HG03575 (cell line): ENCODE data around the gene GPR26.
"Not testable (repeated sequence)": the region's sequence is repeated elsewhere in the genome, so short reads cannot be mapped to it uniquely, and the experiment has no call there.

Experiments used
- ATAC-seq: cut with Tn5 transposase; IDR thresholded peaks from one replicate; pipeline ENCODE4 v1.9.1; 2021; ENCODE audit not compliant: unreplicated experiment, insufficient number of reproducible peaks, low FRiP score; ENCODE audit errors: extremely low read depth

Gene GPR26

DNA sequence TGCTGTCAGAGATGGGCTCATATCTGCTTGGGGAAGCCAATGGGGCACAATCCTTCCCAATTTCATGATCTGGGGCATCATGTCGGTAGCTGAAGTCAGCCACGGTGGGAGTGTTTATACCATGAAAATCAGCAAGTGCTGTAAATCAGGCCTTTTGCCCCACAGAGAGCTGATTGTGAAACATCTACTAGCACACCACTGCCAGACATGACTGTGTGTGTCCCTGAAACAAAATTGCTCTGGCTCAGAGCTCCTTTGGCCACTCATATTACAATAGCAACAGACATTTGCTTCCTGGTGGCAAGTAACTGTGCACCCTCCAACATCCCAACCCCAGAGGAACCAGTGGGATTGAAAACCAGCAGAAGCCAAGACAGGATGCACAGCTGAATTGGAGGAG lies 23.7 kb downstream of the GPR26 start:
- ATAC-seq: no peak

DNA sequence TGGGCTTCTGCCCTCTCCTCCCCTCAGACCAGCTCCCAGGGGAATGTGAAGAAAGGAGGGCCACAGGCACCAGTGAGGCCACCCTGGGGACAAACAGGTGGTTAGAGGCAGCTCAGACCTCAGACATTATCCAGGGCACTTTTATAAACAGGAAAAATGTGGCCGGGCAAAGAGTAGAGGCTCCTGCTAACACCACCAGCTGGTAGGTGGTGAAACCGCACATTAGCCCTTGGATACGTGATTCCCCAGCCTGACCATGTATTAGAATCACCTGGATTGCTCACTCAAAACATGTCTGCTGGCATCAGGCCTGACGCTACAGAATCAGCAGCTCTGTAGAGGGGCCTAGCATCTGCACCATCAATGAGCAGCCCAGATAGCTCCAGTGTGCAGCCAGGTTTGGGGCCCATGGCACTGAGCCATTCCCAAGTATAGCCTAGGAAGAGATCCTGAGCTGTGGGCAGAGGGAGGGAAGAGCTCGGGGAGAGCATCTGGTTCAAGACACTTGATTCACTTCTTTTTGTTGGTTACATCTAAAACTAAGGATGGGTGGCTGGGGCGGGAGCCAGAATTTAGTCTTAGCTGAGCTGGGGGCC lies 37.1 kb downstream of the GPR26 start:
- ATAC-seq: no peak

DNA sequence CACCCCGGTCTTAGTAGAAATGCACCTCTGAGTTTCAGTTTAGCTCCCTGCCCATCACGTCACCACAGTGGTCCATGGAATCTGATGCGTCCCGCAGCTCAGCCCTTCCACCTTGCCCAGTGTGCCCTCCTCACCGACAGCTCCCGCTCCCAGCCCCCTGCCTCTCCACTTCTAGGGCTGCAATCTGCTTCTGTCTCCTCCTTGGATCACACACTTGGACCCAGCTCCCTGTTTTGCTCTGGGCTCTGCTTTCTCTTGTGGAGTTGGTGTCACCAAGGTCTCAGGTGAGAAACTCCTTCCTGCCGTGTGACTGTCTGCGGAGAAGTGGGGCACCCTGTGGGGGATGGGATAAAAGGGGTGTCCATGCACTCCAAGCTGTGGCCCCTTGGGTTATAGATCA lies 37.9 kb downstream of the GPR26 start:
- no peak for ATAC-seq

DNA sequence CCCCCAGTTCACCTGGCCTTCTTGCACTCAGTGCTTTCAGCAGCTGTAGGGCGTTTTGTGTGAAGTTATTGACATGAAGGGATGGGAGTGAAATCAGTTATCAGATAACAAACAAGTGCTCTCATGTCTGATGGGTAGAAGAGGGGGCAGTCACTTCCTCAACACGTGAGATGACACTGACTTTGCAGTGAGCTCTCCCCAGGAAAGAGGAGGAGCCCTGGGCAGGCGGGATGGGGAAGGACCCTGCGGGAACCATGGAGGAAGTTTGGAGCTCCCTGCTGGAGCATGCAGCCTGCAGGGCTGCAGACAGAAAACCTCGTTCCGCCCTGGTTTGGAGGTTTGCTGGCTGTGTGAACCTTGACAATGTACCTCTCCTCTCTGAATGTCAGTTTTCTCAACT lies 38.7 kb downstream of the GPR26 start:
- ATAC-seq: no peak

DNA sequence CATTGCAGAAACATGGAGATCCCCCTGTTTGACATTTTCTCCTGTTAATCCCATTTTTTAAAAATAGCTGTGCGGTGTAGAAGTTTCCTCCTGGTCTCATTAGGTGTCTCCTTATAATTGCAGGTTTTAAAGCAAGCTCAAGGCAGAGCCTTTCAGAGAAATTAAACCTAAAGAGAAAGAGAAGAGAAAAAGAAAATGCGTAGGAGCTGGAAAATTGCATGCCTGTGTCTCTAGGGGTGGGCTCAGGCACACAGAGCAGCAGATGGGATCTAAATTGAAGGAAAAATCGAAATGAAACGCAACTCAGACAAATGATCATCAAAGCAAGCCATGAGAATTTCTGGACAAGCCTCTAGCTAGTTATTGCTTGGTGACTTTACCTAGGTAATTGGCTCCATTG lies 40.1 kb downstream of the GPR26 start:
- ATAC-seq: no peak

DNA sequence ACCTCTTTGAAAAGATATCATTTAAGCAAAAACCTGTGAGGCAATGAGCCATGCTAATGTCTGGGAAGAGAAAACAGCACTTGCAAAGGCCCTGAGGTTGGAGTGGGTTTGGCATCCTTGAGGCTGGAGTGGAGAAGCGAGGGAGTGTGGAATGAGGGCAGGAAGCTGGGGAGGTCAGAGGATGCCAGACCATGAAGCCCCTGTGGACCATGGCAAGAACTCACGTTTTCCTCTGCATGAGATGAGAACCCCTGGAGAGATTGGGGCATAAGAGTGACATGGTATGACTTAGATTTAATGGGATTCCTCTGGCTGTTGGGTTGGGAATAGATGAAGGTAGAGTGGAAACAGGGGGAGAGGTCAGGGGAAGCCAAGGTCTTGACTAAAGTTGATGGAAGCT lies 49.4 kb downstream of the GPR26 start:
- ATAC-seq: no peak

DNA sequence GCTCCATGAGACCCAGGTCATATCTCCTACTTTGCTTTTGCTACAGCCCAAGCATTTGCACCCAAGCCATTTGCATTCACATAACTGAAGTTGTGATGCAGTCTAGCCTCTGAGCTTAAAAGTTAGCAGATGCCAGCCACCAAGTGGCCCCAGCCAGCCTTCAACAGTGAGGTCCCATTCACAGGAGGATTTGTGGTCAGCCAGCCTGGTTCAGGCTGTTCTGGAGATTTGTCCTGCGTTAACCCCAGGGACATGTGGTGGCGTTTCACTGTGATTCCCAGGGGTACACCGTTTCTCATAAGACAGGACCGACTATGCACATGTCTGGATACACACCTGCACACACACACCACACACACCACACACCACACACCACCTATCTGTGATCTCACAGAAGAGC lies 51.2 kb downstream of the GPR26 start:
- no peak for ATAC-seq

DNA sequence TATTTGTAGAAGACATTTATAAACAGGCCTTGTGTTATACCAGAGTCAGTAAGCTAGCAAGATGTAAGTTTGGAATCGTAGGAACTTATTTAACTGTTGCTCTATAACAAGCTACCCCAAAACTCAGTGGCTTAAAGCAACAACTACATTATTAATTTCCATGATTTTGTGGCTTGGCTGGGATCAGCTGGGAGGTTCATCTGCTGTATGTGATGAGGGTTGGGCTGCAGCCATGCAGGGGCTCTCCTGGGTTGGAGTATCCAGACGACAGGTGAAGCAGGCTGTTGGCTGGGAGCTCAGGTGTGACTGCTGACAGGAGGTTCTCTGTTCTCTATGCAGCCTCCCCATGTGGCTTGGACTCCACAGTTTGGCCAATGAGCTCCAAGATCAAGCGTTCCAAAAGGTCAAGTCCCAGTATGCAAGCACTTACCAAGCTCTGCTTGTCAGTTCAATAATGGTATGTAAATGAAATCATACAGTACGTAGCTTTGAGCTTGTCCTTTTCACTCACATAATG lies 52.4 kb downstream of the GPR26 start:
- ATAC-seq: no peak

DNA sequence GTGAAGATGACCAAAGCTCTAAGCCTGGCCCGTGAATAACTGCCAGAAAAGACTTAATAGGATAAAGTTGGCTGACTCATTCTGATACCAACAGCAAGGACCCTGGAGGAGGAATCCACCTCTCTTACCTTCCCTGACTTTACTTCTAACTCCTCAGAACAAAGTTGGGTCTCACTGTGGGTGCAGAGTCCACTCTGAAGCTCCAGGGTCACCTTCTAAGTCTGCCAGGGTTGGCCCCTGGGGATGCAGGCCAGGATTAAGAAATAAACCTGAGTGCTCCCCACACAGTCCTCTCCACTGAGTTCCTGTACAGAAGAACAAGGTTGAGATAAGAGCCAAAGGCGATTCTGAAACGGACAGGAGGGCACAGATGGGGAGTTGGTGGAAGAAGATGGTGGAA lies 54.4 kb downstream of the GPR26 start:
- ATAC-seq: no peak

DNA sequence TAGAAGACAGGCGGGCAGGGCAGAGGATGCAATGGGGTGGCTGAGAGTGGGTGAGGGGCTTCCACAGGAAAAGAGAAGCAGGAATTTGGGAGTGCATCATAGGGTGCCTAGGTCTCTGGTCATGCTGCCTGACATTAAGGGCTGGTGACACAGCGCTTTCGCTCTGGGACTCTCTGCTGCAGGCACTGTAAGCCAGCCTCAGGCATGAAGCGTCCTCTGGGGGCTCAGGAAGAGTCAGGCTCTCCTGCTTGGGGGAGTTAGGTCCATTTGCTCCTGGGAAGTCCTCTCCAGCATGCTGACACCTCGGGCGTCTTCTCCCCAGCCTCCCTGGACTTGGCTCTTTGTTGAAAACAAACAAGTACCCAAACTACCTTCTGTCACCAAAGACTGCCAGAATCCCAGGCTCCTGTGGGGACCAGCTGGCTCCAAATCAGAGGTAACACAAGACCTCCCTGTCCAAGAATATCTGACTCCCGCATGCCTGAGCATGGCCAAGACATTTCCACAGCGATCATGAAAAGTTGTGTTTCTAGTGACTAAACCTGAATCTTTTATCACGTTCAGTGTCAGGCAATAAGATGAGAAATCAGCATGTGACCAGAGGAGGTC lies 55.4 kb downstream of the GPR26 start:
- no peak for ATAC-seq

DNA sequence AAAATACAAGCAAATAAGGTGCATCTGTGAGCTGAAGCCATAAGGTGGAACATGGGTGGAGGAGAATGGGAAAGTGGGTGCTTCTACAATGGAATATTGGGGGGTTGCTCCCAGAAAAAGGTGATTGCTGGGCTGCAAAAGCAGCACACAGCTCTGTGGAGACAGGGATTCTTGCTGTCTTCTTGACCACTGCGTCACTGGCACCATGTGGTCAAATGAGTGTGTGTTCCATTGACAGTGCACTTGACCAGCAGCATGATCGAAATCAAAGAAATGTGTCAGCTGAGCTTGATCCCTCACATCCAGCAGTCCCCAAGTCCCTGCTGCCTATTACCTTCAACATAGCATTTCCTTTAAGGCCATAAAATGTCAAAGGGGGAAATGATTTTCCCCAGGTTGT lies 56.2 kb downstream of the GPR26 start:
- no peak for ATAC-seq

DNA sequence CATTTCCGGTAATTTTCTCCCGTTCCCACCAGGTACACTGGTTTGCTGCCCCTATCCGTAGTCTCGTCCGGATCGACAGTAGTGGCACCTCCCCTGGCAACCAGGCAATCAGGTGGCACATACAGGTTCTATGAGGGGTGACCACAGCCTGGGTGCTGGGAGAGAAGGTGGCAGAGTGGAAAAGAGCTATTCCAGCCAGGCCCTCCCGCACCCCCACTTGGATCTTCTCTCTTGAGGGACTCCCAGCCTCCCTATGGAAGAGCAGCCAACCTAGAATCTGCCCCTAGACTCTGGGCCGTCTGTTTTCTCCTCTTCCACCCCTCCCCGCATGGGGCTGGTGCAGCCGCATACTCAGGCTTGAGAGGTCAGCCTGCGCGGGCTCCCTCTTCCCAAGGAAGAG lies 58.6 kb downstream of the GPR26 start:
- ATAC-seq: no peak

DNA sequence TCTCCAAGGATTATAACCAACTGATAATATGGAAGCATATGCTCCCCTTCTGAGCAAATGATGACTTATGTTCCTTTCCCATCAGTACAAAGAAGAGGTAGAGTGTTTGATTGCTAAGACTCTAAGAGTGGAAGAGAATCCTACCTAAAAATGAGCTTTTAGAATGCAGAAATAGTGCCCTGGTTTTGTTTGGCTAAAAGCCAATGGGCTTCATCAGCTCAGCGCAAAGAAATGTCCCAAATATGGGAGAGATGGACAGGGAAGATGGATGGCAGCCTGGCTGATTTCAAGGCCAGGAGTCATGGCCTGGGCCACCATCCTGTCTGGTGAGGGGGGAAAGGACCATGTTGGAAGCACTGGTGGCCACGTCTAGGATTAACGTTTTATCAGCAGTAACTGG lies 60.2 kb downstream of the GPR26 start:
- no peak for ATAC-seq

DNA sequence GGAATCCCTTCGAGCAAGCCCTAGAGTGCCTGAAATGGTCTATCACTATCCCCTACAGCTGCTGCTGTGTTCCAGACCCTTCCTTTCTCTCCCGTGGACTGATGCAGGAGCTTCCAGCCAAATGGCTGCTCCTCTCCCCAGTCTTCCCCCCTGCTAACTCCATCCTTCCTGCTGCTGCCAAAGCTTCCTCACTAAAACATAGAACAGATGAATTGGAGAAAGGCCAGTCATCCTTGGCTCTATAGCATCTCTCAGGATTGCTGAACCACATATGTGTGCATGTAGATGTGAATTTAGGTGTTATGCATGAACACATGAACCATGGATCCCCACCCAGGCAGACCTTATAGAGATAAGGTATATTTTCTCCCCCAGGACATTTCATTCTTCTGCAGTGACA lies 60.7 kb downstream of the GPR26 start:
- ATAC-seq: no peak

DNA sequence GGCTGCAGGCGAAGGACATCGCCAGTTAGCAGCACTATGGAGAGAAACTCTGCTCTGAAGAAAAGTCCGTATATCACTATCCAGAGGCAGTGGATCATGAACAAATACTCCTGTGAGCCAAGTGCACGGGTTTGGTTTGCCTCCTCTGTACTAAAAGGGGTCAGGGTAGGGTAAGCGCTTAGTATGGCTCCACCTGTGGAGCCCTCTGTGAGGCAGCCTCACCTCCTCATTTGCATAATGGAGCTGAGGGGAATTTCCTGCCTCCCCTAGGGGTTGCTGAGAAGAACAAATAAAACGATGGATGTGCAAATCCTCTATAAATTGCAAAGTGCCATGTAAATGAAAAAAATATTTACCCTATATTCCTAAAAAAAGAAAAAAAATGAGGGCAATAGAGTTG lies 63.4 kb downstream of the GPR26 start:
- no peak for ATAC-seq

DNA sequence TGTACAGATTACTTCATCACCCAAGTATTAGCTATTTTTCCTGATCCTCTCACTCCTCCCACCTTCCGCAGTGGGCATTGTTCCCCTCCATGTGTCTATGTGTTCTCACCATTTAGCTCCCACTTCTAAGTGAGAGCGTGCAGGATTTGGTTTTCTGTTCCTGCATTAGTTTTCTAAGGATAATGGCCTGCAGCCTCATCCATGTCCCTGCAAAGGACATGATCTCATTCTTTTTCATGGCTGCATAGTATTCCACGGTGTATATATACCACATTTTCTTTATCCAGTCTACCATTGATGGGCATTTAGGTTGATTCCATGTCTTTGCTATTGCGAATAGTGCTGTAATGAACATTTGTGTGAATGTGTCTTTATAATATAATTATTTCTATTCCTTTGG lies 70.8 kb downstream of the GPR26 start:
- not testable (repeated sequence) for ATAC-seq

DNA sequence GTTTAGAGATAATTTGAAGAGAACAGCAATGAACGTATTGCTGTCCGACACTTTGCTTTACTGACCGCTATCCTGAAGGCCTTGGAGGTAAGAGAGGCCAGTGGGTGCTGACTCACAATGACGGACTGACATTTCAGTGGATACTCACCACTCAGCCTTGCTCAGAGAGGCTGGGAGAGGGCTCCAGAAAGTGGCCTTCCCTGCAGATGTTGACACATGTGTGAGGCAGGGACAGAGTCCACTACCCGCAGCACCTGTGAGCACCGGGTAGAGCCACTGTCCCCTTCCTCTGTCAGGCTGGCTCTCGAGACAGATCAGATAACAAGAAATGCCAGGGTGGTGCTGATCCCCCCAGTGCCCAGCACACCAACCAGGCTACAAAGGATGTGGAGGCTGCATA lies 75.0 kb downstream of the GPR26 start:
- ATAC-seq: no peak

DNA sequence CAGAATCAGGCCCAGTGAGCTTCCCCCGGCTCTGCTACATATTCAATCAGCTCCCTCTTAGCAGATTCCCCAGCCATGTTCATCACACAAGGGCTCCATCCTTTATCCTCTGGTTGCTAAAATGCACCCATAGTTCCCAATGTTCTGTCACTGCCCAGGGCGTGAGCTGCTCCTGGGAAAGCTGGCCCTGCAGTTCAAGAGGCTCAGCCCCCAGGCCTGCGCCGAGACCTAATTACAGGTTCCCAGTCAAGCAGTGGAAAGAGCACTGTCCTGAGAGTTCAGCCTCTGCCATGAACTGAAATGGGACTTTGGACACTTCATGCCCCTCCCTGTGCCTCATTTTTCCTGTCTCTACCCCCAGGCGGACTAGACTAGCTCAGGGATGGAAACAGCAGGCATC lies 75.6 kb downstream of the GPR26 start:
- ATAC-seq: no peak

DNA sequence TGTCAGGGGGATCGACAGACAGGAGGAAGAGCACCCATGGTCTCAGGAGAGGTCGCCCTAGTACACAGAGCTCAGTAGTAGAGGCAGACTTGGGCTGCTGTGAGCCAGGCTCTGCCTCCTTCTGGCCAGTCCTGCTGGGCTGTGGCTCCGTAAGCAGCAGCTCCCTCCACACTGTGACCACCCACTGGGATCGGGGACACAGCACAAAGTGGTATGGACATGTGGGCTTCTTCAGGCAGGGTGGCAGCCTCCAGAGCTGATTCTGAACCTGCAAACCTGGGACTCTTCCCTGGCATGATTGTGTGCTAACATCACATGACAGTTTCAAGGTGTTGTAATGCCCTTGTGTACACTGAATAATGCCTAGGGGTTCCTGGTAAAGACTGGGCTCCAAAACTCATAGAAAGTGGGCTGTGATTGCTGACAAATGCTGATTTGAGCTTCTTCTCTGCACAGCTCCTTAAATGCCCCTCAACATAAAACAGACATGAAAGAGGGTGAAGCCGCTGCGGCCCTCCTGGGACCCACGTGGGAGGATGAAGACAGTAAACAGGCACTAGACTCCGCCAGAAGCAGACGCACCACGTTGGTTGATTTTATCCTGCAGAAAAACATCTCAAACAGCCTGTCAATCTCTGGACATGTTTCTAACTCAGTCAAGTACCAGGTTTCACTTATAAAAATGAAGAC lies 76.7 kb downstream of the GPR26 start:
- no peak for ATAC-seq

DNA sequence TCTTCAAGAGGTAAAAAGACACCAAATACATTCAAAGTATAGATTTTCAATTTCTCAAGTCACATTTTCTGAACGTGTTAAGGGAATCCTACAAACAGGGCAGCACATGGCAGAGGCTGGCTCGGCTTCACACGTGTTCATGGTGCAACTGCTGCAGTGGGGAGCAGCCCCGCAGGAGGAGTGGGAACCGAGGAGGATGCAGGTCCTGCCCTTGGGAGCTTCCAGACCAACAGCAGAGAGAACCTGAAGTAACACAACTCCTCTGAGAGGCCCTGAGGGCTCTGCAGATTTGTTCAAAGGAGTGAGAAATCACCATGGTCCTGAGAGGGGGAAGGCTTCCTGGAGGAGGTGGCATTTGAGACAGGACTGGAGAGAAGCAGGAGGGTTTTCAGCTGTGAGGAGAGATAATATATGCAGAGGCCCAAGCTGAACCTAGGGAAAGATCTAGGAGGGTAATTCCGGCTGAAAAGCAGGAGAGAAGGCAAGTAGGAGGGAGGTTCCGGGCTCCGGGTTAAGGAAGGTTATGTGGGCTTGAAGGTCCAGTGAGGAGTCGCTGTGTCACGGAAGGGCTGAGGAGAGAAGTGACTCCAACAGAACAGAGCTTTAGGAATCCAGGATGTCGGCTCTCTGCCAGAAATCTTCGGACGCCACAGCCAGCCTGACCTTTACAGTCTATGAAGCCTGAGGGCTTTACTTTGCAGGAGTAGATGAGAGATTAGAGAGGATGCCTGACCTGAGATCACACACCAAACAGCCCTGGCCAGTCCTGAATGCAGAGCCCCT lies 77.5 kb downstream of the GPR26 start:
- ATAC-seq: no peak
